Stimulated activated CD4-positive, alpha-beta T cell treated with anti-CD3 and anti-CD28 coated beads, Interleukin-1b, Interleukin-23, amount 100 ng/mL, for 1 hour (primary cell): ENCODE measurements around the gene MOGAT2.
"Not testable (repeated sequence)": the region's sequence is repeated elsewhere in the genome, so short reads cannot be mapped to it uniquely, and the experiment has no call there.

Source experiments
- DNase-seq, 2 donors: peaks; one replicate each; pipeline ENCODE4 v3.0.0-alpha.2; 2020; ENCODE audit warnings: low read depth in 2 of 2

The MOGAT2 gene

DNA sequence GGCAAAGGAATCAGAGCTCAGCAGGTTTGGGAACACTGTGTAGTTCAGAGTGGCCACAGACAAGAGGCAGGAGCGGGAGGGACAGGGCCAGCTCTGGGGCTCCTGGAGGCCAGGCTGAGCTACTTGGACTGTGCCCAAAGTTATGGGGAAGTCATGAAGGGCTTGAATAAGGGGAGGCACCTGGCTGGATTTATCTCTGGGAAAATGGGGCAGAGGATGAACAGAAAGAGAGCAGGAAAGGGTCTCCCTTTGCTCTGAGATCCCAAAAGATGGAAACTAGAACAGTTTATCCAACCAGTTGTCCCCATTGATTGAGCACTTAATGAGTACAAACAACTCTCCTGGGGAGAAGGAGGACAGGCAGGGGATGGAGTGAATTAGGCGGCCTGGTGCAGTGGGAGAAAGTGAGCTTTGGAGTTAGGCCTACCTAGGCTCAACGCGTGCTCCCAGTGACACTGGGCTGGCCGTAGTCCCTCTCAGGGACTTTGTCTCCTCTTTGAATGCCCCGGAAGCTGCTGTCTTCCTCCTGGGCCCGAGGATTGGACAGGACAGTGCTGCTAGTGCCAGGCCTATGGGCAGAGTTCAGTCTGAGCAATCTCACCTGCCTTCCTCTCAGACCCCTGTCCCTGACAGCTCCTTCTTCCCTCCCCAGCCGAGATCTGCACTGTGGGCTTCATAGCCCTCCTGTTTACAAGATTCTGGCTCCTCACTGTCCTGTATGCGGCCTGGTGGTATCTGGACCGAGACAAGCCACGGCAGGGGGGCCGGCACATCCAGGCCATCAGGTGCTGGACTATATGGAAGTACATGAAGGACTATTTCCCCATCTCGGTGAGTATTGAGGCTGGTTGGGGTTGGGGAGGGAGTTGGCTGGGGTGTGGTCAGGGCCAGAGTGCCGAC, 2.0 kb downstream of the MOGAT2 start:
- DNase-seq: no peak

DNA sequence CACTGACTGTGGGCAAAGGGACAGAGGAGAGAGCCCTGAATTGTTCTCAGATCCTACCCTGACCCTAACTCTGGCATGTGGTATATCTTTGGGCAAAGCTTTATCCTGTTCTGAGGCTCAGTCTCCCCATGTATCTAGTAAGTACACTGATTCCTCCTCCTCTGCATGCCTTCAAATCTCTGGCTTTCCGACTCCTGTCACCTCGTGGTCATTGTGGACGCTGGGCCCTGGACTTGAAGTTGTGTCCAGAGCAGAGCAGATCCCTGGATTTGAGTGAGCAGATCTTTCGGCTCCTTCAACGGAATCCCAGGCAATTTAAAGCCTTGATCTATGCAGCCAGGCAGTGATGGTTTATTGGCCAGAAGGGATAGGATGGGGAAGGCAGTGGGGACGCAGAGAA, 3.0 kb downstream of the MOGAT2 start:
- no peak for DNase-seq

GRCh38 chr11:75721852-75722668, 4.4 kb downstream of the MOGAT2 start:
- DNase-seq: no peak

- DNase-seq: no peak
These were observed 5.0 kb downstream of the MOGAT2 start for GRCh38 chr11:75722669-75723042.

GRCh38 chr11:75725547-75726320, 8.1 kb downstream of the MOGAT2 start:
- DNase-seq: no peak

- no peak for DNase-seq
These were observed 11.4 kb downstream of the MOGAT2 start for GRCh38 chr11:75728992-75729391.

DNA sequence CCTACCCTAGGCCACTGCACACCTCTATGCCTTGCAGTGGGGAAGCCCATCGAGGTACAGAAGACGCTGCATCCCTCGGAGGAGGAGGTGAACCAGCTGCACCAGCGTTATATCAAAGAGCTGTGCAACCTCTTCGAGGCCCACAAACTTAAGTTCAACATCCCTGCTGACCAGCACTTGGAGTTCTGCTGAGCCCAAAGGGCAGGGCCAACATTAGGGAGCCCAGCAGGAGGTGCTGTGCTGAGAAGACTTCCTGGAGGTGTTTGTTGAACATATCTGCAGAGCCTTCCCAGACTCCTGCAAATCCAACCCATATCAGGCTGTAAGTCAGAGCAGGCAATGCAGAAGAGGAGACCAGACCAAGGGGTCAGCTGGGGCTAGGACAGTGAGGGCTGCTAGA, 13.5 kb downstream of the MOGAT2 start:
- DNase-seq: no peak

DNA sequence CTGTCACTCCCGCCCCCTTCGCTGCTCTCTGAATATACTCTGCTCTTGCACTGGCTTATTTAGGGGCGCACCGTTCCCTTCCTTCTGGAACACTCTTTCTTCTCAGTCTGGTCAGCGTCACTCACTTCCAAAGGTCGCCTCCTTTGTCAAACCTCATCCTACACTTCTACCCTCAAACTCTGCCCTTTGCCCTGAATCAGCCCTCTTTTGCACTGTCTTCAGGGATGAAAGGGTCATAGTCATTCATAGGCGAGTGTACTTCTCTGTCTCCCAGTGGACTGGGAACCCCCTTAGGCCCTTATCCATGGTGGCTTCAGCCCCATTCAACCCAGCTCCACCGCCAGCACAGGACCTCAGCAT, 15.4 kb downstream of the MOGAT2 start:
- DNase-seq: no peak

- no peak for DNase-seq
These were observed 15.9 kb downstream of the MOGAT2 start for GRCh38 chr11:75733431-75734107.

DNA sequence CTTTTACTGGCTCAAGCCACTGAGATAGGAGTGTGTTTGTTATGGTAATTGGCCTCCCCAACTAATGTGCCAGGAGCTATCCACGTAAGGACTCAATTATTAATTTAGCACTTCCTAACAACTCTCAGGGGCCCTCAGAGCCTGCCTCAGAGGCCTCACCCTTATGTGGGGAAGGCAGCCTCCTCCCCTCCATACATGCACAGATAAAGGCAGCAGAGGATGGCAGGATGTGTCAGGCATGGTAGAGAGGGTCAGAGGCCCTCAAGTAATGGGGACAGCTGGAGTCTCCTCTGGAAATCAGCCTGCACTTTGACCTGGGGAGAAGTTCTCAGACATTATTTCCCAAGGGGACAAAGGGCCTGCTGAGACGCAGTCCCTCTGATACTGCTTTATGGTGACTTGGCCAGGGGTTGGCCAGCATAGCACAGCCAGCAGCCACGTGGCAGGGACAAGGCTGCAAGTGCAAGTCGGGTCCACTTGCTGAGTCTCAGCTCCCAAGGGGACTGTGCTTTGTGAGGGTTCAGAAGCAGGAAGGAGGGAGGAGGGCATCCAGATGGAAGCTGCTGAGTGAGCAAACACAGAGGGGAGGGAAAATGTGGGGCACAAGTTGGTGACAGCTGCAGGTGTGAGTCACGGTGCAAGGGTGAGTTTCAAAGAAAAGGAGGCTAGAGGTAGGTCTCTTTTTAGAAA, 17.0 kb downstream of the MOGAT2 start:
- DNase-seq: no peak

DNA sequence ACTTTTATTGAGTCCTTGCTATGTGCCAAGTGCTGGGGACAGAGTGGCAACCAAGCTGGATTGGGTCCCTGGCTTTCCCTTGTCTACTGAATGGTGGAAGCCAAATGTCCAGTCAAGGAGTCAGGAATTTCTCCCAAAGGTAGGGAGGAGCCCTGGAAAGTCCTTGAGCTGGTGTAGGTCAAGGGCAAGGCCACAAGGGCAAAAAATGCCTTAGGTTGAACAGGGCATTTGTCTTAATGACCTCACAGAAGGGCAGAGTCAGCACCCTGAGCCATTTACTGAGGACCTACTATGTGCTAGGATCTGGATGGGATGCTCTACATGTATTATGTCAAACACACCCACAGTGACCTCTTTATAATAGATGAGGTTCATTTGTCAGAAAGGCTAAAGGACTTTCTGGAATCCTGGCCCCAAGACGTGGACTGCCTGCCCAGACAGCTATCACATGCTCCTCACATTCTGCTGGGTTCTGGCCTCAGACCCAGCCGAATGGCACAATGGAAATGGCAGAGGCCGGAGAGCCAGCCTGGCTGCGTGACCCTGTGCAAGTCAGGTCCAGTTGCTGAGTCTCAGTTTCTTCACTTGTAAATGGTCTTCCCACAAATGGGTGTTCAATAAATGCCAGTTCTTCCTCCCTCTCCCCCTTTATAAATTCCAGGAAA, 17.7 kb downstream of the MOGAT2 start:
- DNase-seq: no peak

DNA sequence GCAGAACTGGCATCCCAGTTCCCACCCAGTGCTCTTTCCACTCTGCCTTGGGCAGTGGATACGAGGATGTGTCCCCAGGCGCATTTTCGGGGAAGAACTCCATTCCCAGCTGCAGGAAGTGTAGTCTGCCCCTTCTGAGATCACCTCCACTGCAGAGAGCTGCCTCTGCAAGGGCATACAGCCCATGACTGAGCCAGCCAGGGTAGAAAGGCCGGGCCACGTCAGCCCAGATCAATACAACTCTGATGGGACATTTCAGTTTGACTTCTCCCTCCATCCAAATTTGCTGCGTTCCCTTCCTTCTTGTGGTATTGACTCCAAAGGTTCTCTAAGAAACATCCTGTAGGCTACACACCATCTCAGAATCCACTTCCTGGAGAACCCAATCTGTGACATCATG, 19.7 kb downstream of the MOGAT2 start:
- DNase-seq: no peak

GRCh38 chr11:75740681-75741080, 23.0 kb downstream of the MOGAT2 start:
- no peak for DNase-seq

GRCh38 chr11:75743159-75743558, 25.5 kb downstream of the MOGAT2 start:
- DNase-seq: not testable (repeated sequence)

- no peak for DNase-seq
These were observed 26.3 kb downstream of the MOGAT2 start for GRCh38 chr11:75743711-75744563.

- DNase-seq: no peak
These were observed 28.2 kb downstream of the MOGAT2 start for GRCh38 chr11:75745807-75746206.

DNA sequence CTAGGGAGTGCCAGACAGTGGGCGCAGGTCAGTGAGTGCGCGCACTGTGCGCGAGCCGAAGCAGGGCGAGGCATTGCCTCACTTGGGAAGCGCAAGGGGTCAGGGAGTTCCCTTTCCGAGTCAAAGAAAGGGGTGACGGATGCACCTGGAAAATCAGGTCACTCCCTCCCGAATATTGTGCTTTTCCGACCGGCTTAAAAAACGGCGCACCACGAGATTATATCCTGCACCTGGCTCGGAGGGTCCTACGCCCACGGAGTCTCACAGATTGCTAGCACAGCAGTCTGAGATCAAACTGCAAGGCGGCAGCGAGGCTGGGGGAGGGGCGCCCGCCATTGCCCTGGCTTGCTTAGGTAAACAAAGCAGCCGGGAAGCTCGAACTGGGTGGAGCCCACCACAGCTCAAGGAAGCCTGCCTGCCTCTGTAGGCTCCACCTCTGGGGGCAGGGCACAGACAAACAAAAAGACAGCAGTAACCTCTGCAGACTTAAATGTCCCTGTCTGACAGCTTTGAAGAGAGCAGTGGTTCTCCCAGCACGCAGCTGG, 31.2 kb downstream of the MOGAT2 start:
- not testable (repeated sequence) for DNase-seq

- DNase-seq: not testable (repeated sequence)
These were observed 37.3 kb downstream of the MOGAT2 start for GRCh38 chr11:75754933-75755332.

- DNase-seq: no peak
These were observed 40.0 kb downstream of the MOGAT2 start for GRCh38 chr11:75757651-75758050.
